GM18502 (cell line): ENCODE measurements around the gene UBA5.

Experiments
- ATAC-seq: cut with Tn5 transposase; IDR thresholded peaks from one replicate; pipeline ENCODE4 v1.9.1; 2021; ENCODE audit warnings: mild to moderate bottlenecking; ENCODE audit not compliant: unreplicated experiment, poor library complexity

The UBA5 gene

DNA sequence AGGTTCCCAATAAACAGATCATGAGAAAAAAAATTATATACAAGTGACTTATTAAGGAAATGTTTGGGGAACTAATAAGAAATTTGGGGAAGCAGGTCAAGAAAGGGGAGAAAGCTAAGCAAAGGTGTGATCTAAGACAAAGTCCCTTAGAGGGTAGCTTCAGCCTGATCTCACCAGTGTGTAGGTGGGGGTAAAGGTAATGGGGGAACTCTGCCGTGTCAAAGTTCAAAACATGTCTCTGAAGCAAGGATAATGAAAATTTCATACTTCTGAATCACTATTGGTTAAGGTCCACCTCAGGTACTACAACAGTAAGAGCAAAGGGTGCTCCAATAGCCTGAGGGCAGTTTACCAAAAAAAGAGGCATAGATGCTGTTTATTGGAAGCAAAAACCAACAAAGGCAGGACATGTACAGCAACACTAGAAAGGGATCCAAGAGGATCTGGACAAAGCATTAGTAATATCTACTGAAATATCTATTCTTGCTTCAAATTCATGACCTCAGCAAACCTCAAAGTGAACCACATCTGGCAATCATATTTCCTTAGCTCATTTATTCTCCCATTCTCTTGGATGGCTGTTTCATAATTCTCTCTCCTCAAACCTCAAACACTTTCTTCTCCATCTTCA, 7.4 kb upstream of the UBA5 start:
- no peak for ATAC-seq

DNA sequence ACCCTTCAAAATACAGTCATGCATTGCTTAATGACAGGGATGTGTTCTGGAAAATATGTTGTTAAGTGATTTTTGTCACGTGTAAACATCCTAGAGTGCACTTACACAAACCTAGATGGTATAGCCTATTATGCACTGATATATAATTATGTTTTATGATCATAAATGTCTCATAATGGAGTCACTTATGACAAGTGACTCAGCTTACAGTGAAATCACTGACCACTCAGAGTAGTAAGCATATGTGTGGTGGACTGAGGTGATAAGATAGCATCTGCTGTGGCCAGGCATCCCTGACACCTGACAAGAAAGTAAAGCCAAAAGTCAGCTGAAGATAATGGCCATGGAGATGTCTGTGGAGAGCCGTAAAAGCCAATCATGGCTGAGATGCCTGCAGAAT, 5.9 kb upstream of the UBA5 start:
- ATAC-seq, result no peak

DNA sequence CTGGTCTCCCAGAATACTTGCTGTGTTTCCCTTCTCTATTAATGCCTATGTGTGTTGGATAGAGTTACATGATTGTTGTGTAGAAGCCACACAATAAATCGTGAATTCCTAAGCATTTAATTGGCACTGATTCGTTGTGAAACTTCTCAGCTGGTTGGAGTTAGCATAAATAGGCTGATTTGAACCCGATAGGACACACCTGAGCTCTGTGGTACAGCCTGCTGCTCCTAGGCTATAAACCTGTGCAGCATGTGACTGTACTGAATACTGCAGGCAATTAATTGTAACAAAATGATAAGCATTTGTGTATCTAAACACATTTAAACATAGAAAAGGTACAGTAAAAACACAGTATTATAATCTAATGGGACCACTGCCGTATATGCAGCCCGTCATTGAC, 5.4 kb upstream of the UBA5 start:
- no peak for ATAC-seq

DNA sequence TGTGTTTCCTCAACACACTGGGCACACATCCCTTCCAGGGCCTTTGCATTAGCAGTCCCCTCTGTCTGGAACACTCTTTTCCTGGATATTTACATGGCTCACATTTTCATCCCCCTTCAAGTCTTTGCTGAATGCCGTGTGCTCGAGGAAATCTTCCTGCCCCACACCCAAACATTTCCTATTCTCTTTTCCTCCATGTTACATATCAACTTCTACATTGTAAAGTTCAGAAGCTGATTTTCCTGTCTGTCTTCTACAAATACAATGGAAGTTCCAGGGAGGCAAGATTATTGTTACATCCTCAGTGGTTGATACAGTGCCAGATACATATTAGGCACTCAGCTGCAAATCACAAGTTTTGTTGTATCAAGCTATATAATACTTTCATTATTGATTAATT, 4.7 kb upstream of the UBA5 start:
- ATAC-seq, result no peak

DNA sequence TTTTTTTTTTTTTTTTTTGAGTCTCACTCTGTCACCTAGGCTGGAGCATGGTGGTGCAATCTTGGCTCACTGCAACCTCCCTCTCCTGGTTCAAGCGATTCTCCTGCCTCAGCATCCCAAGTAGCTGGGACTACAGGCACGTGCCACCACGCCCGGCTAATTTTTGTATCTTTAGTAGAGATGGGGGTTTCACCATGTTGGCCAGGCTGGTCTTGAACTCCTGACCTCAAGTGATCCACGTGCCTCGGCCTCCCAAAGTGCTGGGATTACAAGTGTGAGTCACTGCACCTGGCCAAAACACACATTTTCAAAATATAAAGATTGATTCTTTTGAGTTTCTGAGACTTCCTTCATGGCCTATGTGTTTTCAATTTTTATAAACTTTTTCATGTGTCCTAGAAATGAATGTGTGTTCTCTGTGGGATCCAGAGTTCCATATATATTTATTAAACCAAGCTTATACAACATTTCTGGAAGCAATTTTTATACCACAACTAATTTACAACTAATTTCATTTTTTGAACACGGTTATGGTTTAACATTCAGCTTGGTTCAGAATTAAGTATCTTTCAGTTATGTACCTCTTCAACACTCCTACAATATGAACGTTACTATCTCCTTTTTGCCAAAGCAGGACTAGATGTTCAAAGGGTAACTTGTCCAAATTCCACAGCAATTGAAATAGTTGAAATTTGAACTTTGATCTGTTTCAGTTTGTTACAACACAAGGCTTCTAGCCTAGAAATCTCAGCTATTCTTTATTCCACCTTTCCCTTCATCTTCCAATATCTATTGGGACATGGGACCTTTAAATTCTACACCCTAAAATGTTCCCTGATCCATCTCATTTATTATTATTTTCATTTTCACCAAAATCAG, 2.0 kb upstream of the UBA5 start:
- no peak for ATAC-seq

DNA sequence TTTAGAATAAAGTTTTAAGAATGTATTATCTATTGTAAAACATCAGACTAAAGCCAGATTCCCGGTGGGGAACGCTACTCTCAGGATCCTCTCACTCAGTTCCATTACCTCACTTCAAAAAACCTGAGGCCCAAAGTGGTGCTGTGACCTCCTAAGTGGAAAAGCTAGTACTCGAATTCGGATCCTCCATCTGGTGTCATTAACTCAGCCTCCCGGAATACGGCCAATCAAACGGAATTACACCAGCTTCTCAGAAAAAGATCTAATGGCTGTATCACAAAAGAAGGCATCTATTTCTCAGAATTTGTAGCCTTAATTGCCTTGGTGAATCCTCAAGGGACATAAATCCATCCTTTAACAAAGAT, 1.1 kb upstream of the UBA5 start:
- no peak for ATAC-seq

DNA sequence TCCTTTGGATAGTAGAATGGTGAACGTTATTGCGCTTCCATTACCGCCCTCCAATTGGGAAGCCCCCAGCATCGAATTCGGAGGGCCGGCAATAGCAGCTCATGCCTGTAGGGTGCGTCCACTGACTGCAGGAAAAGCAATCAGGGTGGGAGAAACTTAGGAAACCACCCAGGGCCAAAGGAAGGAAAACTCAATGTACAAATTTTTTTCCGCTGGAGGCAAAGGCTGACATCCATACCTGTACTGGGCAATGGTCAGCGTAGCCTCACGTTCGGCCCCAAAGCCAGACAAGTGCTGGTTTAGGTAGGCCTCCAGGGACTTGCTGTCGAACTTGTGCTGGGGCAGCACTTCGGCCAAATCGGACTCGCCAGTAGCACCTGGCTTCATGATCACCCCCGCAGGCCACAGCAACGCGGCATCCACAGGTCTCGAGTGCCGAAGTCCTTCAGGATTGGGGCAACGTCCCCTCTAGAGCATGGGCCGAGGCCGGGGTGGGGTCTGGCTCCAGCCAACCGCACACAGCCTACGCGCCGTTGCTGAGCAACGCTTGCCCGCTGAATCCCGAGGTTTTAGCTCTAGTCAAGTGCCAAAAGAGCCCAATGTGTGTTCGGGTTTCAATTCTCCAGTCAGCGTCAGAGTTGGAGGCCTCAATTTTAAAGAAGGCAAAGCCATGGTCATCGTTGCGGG, 621 bp upstream of the UBA5 start, which contains the start of gene ACAD11:
ACAD11 (minus strand) TSS at position 445 of the 687 bp plus-strand sequence; CDS start at position 387, 58 bp downstream.
- peak; percentile 62 for ATAC-seq

DNA sequence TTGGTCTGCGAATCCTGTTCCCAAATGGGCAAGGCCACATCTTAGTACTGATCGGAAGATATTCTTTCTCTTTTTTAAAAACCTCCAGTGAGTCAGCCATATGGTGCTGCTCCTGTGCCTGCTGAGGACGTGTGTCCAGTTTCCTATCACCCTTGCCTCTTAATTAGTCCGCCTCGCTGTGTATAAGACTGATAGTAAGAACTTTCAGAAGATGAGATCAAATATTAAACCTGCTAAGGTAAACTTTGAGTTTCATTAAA, 612 bp downstream of the UBA5 start:
- ATAC-seq, result no peak

DNA sequence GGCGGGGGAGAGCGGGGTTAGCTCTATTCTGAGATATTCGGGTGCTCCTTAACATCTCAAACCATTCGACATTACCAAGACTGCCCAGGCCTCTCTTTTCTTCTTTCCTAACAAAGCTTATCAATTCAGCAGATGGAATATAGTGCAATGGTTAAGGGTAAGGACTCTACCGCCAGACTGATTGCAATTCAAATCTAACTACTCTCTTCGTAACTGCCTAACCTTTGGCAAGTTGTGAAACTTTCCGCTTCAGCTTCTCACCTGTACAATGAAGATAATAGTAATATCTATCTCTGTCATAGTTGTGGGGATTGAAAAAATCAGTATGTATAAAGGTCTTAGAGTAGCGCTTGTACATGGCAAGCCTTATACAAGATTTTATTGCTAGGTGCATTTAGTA, 972 bp downstream of the UBA5 start:
- no peak for ATAC-seq

DNA sequence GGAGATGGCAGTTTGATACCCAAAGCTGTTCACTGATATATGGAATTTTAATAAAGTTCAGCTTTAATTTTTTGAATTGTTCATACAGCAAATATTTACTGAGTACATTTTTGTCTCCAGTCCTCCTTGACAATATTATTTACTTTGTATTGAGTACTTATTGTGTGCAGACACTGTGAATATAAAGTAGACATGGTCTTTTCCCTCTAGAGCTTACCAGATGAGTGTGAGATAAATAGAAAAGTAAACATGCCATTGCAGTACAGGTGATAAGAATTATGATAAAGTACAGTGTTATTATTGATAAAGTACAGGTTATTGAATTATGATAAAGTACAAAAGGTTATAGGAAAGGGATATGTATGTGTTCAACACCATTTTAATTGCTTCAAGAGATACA, 2.1 kb downstream of the UBA5 start:
- ATAC-seq, result no peak

DNA sequence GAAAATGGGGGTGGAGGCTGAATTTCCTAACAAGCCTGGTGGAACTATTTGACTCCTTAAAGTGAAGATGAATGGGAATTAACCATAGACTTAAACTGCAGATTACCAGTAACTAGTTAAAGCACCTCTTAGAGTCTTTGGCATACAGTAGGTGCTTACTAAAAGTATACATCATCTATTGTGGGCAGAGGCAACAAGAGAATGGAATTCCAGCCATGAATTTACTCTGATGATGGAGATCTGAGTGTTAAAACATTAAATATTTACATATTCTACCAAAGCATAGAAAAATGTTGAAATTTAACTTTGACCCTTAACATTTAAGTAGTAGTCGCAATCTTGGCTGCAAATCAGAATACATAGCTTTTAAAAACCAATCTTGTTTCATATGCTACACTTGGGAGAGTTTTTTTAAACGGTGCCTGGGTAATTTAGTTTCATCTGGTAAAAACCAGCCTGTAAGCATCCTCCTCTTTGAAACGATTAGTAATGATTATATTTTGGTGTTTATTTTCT, 5.2 kb downstream of the UBA5 start:
- ATAC-seq, result no peak

DNA sequence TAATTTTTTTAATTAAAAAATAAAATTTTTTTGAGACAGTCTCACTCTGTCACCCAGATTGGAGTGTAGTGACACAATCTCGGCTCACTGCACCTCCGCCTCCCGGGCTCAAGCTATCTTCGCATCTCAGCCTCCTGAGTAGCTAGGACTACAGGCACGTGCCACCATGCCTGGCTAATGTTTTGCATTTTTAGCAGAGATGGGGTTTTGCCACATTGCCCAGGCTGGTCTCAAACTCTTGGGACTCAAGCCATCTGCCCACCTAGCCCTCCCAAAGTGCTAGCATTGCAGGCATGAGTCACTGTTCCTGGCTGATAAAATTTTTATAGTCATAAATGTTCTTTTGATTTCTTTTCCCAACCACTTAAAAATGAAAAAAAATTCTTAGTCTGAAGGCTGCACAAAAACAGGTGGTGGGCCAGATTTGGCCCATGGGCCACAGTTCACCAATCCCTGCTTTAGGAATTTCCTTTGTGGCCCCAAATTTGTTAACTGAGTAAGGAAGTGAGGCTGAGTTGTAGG, 9.2 kb downstream of the UBA5 start:
- ATAC-seq, result no peak

DNA sequence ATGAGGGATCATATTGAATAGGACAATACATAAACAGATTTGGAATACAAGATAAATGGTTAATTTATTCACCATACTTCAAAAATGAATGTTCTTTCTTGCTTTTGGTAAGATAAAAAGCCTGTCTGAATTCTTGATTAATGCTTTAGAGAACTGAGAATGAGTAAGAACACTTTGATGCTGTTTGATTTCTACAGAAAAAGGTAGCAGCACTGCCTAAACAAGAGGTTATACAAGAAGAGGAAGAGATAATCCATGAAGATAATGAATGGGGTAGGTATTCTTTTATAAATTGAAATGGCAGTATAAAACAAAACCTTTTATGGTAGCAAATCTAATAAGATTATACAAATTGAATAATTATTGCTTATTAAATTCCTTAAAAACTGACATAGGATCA, 15.3 kb downstream of the UBA5 start:
- no peak for ATAC-seq

DNA sequence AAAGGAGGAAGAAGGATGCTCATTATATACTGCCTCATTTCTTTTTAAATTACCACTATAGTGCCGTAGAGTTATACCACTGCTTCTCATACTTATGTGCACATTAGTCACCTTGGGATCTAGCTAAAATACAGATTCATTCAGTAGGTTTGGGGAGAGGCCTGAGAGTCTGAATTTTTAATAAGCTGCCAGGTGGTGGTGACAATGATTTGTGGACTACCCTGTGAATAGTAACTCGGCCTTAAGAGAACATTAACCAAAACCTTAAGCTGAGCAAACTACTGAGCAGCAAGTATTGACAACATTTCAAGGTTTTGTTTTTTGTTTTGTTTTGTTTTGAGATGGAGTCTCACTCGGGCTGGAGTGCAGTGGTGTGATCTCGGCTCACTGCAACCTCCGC, 19.8 kb downstream of the UBA5 start:
- ATAC-seq, result no peak

DNA sequence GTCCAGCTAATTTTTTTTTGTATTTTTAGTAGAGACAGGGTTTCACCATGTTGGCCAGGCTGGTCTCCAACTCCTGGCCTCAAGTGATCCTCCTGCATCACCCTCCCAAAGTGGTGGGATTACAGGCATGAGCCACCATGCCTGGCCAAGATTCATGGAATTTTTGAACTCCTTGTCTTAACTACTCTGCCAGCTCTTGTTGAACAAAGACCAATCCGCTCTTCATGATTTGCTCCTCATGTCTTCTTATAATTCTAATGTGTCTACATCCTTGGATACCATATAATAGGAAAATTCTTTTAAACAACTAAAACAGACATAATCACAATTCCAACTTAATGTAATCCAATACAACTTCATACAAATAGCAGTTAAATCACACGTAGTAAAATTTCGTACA, 21.3 kb downstream of the UBA5 start:
- ATAC-seq, result no peak

DNA sequence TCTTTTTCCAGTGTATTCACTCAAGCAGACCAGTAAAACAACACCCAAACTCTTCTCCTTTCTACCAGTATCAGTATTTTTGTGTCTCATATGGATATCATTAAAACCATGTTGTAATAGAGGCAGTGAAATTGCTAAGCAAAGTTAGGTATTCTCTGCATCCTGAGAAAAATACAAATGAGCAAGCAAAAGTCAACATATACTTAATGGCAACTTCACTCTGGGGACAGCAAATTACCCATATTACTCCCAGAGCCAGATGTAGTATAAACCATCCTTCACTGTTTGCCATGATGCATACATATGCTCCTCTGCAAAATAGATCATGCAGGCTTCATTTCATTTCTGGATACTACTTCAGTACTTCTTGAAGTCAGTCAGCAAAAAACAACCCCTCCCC, 22.1 kb downstream of the UBA5 start:
- no peak for ATAC-seq

DNA sequence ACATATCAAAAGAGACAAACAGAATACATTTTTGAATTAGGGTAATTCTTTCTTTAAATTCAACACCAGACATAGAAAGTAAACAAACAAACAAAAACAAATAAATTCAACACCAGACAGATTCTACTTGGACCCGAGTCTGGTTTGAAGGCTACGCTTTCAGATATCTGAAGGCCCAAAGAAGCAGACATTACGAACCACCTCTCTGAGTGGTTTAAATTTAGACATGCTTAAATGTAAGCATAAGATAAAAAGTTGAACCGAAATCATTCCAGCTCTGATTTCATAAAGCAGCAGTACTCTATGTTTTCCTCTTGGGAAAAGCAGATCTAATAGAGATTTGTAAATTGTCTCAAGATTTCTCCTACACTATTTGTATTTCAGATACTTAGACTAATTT, 29.9 kb downstream of the UBA5 start:
- ATAC-seq, result no peak

DNA sequence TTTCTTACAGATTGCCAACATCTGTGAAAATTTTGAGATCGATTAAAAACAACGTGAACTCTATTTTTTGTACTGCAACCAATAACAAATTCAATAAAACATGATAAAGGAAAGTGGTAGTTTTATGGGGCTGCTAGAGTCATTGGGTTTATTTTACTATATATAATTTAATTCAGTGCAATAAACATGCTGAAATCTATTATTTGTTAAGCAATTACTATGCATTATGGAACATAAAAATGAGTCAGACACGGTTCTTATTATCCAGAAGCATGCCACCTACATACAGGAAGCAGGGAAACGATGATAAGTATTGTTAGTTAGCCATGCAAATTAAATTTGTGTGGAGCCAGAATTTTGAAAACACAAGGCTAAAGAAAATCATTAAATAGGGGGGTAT, 34.9 kb downstream of the UBA5 start:
- ATAC-seq, result no peak

DNA sequence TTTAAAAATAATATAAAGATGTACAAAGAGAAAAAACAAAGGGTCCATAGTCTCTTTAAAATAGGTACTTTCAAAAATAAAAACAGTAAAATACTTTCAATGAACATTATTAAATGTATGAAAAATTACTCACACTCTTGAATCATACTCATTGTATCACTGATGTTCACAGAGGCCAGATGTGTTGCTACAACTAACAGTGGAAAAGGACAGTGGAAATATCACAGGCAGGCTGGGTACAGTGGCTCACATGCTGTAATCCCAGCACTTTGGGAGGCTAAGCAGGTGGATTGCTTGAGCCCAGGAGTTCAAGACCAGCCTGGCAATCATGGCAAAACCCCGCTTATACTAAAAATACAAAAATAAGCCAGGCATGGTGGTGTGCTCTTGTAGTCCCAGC, 35.3 kb downstream of the UBA5 start:
- no peak for ATAC-seq

DNA sequence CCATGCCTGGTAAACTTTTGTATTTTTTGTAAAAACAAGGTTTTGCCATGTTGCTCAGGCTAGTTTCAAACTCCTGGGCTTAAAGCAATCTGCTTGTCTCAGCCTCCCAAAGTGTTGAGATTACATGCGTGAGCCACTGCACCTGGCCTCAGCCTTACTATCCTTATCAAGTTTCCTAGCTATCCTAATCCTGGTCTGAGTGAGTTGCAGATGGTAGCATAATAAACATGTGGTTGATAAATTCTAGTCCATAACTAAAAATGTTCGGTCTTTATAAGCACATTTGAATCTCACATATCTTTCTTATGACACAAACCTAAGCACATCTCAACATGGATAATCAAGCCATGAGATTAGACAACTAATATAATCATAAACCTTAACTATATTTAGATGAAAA, 43.6 kb downstream of the UBA5 start:
- ATAC-seq, result no peak

DNA sequence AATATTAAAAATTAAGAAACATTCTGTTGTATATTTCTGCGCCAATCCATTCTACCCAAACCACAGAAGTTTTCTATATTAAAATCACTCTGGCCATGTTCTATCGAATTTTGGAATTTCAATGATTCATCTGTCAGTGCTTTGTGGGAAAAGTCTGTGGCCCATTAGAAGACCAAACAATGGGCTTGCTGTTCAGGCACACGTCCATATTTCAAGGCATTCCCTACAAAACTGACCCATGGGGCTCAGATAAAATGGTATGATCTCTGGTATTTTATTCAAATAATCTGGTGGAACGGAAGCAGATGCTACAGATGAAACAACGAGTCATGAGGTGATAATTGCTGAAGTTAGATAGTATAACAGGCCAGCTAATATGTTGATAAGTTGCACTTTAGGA, 49.6 kb downstream of the UBA5 start:
- ATAC-seq, result no peak
